ENCODE data around the gene CRY2. TPM values are rescaled to one million over a fixed set of nuclear protein-coding genes. Genes with fewer than 3 reads are reported as not detected.
A peak's percentile ranks its signal among the peaks of the same experiment; 100 is the strongest.

CRY2 gene
- total and polyA plus RNA-seq, 2 of the 13 experiments (the other 11 are each of a cell fraction or from before 2014, with no cell fraction given): 10.1 to 12.2 TPM

DNA sequence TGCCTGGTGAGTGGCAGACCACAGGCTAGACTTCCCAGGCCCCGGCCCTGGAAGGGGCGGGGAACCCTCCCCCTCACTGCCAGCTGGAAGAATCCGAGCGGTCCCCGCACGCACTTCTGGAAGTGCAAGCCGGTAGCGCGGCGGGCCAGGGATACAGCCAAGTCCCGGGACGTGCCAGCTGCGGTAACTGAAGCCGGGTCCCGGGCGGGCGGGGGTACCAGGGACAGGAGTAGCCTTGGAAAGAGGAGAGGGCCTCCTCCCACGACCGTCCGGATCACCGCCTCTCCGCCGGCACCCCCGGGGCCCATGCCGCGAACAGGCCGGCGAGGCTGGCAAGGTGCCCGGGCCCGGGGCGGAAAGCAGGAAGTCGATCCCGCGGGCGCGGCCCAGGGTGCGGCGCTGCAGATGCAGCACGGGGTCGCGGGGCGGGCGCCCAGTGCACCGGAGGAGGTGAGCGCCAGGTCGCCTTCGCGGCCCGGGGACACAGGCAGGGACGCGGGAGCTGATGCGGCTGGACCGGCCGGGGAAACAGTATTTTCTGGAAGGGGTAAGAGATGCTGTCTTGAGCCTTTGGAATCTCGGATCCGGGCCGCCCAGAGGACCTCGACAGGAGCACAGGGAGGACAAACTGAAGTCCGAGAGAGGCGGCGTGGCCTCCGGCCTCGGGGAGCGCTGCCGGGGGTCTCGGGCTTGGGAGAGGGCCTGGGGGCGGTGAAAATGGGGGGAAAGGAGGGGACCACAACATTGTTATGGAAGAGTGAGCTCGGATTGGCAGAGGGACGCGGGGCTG lies 43.1 kb upstream of the CRY2 start (continued):
- TF ChIP-seq ZNF605 (CRISPR knock-in tag; IDR thresholded peaks at IDR 0.05) (no peak), ZNF501 (CRISPR knock-in tag; IDR thresholded peaks at IDR 0.05) (peak; percentile 60), MTF2 (CRISPR knock-in tag; IDR thresholded peaks at IDR 0.05; ENCODE audit: borderline replicate concordance) (peak; percentile 80; the same call in 1 of the 2 replicates), POLR2G (IDR thresholded peaks at IDR 0.05; ENCODE audit: low read depth, low read length) (no peak), ELF4 (CRISPR knock-in tag; IDR thresholded peaks at IDR 0.05; ENCODE audit: borderline replicate concordance) (peak; percentile 44; the same call in 1 of the 2 replicates), NR2F2 (IDR thresholded peaks at IDR 0.05; ENCODE audit: borderline replicate concordance, low read depth) (no peak), TERF1 (CRISPR knock-in tag; IDR thresholded peaks at IDR 0.05) (no peak), ZNF350 (CRISPR knock-in tag; IDR thresholded peaks at IDR 0.05; ENCODE audit: borderline replicate concordance, low read depth) (peak; percentile 78; the same call in 1 of the 2 replicates), U2AF2 (IDR thresholded peaks at IDR 0.05; ENCODE audit: low read depth, low read length) (no peak), AKAP8 (CRISPR knock-in tag; IDR thresholded peaks at IDR 0.05) (0 out of 2 replicates have a peak, but pooled peaks have one; percentile 12), ETV5 (CRISPR knock-in tag; IDR thresholded peaks at IDR 0.05; ENCODE audit: borderline replicate concordance) (peak; percentile 50; the same call in 1 of the 2 replicates), NFYB (CRISPR knock-in tag; IDR thresholded peaks at IDR 0.05) (no peak), SMAD3 (CRISPR knock-in tag; IDR thresholded peaks at IDR 0.05) (no peak), ZNF672 (CRISPR knock-in tag; IDR thresholded peaks at IDR 0.05) (no peak), ZNF737 (CRISPR knock-in tag; IDR thresholded peaks at IDR 0.05; ENCODE audit: borderline replicate concordance) (no peak), HOXA3 (CRISPR knock-in tag; IDR thresholded peaks at IDR 0.05) (peak; percentile 21; the same call in 1 of the 2 replicates), HNRNPUL1 (IDR thresholded peaks at IDR 0.05; ENCODE audit: low read depth, low read length) (no peak), ZNF329 (CRISPR knock-in tag; IDR thresholded peaks at IDR 0.05; ENCODE audit: low read depth) (peak; percentile 36; the same call in 1 of the 2 replicates), CHD2 (IDR thresholded peaks at IDR 0.05; ENCODE audit: low read depth, low read length) (no peak), DR1 (CRISPR knock-in tag; IDR thresholded peaks at IDR 0.05) (no peak), HDAC6 (IDR thresholded peaks at IDR 0.05; ENCODE audit: low read depth, low read length) (no peak), ZNF891 (CRISPR knock-in tag; IDR thresholded peaks at IDR 0.05) (no peak), REST (IDR thresholded peaks at IDR 0.05; ENCODE audit: borderline replicate concordance in 1 of 2, low read depth in 1 of 2, low read length in 2 of 2) (no peak)
- TF ChIP-seq, protein P1, sequence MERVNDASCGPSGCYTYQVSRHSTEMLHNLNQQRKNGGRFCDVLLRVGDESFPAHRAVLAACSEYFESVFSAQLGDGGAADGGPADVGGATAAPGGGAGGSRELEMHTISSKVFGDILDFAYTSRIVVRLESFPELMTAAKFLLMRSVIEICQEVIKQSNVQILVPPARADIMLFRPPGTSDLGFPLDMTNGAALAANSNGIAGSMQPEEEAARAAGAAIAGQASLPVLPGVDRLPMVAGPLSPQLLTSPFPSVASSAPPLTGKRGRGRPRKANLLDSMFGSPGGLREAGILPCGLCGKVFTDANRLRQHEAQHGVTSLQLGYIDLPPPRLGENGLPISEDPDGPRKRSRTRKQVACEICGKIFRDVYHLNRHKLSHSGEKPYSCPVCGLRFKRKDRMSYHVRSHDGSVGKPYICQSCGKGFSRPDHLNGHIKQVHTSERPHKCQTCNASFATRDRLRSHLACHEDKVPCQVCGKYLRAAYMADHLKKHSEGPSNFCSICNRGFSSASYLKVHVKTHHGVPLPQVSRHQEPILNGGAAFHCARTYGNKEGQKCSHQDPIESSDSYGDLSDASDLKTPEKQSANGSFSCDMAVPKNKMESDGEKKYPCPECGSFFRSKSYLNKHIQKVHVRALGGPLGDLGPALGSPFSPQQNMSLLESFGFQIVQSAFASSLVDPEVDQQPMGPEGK (CRISPR knock-in tag; IDR thresholded peaks at IDR 0.05): peak; percentile 27; the same call in 1 of the 2 replicates

All from HepG2 (cell line).